C4-2B (cell line): Measurements from ENCODE around the gene ERBB4.

ENCODE experiments used
- H3K27ac ChIP-seq: fragments of 450-650 bp; 2 replicates; pipeline ENCODE4 v1.5.1; 2017
- ZFX ChIP-seq: fragments of 450-650 bp; IDR thresholded peaks from 2 replicates; pipeline ENCODE4 v1.6.1; 2017
- TF ChIP-seq, protein P1 (sequence below): fragments of 450-650 bp; conservative IDR thresholded peaks from 2 replicates; pipeline ENCODE4 v1.5.1; 2017; ENCODE audit warnings: mild to moderate bottlenecking

ERBB4 gene

DNA sequence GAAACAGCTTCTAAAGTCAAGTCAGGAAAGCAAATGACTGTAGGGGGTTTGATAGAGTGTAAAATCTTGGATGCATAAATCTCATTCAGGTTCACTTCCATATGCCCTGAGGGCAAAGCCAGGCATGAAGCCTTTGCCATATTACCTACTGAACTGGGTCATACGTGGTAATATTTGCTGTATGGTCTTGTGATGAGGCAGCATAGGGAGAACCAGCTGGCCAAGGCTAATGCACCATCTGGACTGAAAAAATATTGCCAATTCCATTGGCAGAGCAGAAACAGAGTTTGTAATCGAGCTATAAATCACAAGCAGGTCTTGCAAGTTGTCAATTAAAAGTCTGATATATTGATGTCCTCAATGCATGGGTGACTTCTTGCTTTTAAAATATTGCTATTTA, 243.8 kb downstream of the ERBB4 start:
- H3K27ac ChIP-seq, result no peak overlapping the region
- TF ChIP-seq ZFX, result no peak
- TF ChIP-seq, protein P1, sequence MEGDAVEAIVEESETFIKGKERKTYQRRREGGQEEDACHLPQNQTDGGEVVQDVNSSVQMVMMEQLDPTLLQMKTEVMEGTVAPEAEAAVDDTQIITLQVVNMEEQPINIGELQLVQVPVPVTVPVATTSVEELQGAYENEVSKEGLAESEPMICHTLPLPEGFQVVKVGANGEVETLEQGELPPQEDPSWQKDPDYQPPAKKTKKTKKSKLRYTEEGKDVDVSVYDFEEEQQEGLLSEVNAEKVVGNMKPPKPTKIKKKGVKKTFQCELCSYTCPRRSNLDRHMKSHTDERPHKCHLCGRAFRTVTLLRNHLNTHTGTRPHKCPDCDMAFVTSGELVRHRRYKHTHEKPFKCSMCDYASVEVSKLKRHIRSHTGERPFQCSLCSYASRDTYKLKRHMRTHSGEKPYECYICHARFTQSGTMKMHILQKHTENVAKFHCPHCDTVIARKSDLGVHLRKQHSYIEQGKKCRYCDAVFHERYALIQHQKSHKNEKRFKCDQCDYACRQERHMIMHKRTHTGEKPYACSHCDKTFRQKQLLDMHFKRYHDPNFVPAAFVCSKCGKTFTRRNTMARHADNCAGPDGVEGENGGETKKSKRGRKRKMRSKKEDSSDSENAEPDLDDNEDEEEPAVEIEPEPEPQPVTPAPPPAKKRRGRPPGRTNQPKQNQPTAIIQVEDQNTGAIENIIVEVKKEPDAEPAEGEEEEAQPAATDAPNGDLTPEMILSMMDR, result no peak

DNA sequence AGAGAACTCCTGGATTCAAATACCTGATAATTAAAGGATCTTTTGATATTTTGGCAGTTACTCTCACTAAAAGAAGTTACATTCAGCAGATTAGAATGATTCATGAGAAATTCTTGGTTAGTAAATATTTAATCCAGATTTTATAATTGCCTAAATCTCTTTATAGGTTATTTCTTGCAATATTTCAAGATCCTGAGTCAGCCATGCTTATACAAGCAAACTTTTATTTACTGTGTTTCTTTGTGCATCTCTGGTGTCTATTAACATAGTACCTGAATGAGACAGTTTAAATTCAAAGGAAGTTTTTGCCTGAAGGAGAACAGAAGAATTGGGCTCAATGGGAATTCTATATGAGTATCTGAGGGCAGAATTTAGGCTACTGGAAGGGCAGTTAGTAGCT, 249.3 kb downstream of the ERBB4 start:
- no peak overlapping the region for H3K27ac ChIP-seq
- no peak for TF ChIP-seq ZFX
- TF ChIP-seq, protein P1, result no peak

DNA sequence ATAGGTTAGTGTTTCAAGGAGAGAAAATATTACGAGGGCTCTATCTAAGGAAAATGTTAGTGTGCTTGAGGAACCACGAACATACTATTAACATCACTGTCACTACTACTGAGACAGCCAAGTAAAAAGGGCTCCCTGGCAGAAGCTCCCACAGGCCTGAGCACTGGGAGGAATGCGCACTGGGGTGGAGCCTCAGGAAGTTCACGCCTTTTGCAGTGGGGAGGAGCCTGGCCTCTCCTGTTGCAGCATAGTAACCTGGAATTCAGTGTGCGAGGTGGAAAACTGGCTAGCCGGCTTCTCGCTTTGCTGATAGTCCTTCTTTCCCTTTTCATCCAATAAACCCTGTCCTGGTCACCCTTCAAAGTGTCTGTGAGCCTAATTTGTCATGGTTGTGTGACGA, 250.3 kb downstream of the ERBB4 start:
- H3K27ac ChIP-seq, result no peak overlapping the region
- TF ChIP-seq, protein P1, result no peak
- no peak for TF ChIP-seq ZFX

DNA sequence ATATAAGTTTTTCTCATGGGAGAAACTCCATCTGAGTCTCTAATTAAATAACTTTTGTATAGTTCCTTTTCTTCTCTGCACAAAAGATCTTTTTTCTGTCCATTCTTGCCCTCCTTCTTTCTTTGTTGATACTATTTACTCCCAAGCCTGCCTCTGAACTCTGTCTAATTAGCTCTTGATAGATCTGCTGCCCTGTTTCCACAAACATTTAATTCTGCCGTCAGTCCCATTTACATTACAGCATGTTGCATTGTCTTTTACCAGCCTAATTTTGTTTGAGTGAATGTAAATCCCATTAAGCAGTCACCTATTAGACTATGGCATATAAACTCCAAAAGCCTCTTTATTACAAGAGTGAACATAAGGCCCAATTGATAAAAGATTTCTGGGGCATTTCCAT, 254.4 kb downstream of the ERBB4 start:
- no peak overlapping the region for H3K27ac ChIP-seq
- no peak for TF ChIP-seq ZFX
- TF ChIP-seq, protein P1, result no peak

DNA sequence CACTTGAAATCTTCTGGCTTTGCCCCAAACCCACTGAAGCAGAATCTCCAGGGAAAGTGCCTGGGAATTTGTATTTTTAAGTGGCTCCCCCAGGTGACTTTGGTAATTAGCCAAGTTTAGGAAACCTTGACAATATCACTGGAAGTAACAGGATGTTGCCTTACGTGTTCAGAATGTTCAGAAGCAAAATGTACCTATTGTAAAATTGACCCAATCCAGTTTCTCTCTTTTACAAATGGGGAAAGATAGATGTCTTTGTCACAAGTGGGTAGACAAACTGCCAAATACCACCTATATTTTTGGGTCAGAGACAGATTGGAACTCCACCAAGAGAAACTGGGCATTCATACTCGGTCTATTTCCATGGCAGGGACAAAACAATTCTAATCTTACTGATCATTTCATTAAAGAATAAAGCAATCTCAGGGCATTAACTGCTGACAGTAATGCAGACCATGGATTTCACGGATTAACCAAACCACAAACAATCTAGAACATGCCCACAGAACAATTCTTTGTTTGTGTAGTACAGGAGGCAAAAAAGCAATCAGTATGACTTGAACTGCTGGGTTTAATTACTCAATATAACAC, 255.8 kb downstream of the ERBB4 start:
- H3K27ac ChIP-seq, result no peak overlapping the region
- TF ChIP-seq, protein P1, result no peak
- TF ChIP-seq ZFX, result no peak

DNA sequence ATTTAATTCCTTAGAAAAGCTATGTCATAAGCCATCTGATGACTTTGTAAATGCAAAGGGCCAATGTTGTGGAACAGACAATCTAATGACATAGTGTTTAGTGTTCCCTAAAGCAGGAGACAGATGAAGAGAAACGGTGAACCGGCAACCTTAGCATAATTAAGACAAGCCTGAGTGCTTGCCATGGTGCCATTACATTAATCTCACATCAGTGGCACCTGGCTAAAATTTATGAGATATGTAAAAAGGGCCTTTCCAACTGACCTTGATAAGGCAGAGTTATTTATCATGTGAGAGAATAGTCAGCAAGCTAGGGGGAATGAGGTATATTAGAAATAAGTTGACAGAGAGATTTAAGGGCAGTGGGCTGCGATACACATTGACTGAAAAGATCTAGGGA, 261.8 kb downstream of the ERBB4 start:
- H3K27ac ChIP-seq, result no peak overlapping the region
- TF ChIP-seq, protein P1, result no peak
- TF ChIP-seq ZFX, result no peak

DNA sequence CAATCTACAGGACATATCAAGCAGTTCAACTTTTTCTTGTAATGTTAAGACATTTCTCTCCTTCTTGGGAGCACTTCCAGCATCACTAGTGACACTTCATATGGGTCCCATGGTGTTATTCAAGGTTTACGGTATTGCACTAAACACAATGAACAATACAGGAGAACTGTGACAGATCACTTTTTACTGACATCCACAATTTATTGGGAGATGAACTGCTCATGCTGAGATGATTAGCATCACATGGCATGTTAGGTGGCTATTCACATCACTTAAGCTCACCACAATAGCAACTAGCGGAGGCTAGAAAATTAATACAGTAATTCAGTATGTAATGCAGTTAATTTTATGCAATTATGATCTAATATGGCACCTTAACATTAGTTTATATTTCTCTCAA, 264.4 kb downstream of the ERBB4 start:
- TF ChIP-seq, protein P1, result no peak
- TF ChIP-seq ZFX, result no peak
- H3K27ac ChIP-seq, result no peak overlapping the region
